CD4-positive, alpha-beta T cell (primary cell): Measurements from ENCODE around the gene SENP6. TPM values are rescaled to one million over a fixed set of nuclear protein-coding genes. Genes with fewer than 3 reads are reported as not detected.

Experiments used
- ATAC-seq: fragments of 200-7000 bp; cut with Tn5 transposase; one replicate; pipeline ENCODE4 v1.10.0; 2022; ENCODE audit warnings: mild to moderate bottlenecking; ENCODE audit not compliant: poor library complexity
- CTCF ChIA-PET: fragments of 350-600 bp; sonication (Branson Sonifier 250); formaldehyde crosslinking; loops from one replicate; lab custom pipeline; 2021; ENCODE audit warnings: antibody characterized with exemption, inconsistent platforms; lab: Charles Lee
- POLR2A ChIA-PET: fragments of 350-600 bp; sonication (Branson Sonifier 250); formaldehyde crosslinking; loops from one replicate; lab custom pipeline; 2021; ENCODE audit warnings: antibody characterized with exemption, inconsistent platforms; lab: Charles Lee
- DNase-seq, 14 experiments: peaks; one replicate each; pipeline ENCODE4 v3.0.0-alpha.2; 2013 to 2020; ENCODE audit warnings: mixed read lengths in 2 of 14
- H3K27ac ChIP-seq, 2 donors: one replicate each; pipeline versions ENCODE4 v1.5.1 to v1.7.0; 2013; ENCODE audit warnings: low read length in 2 of 2, low read depth in 1 of 2, mild to moderate bottlenecking in 1 of 2
- H3K27me3 ChIP-seq, 2 experiments: 1 replicate in 1 of 2; 2 replicates in 1 of 2; pipeline versions ENCODE4 v1.6.1 to v1.7.0; 2013; ENCODE audit warnings: low read length in 2 of 2, control low read depth in 1 of 2, mild to moderate bottlenecking in 1 of 2, moderate library complexity in 1 of 2; ENCODE audit not compliant: insufficient read depth in 2 of 2, control insufficient read depth in 1 of 2
- H3K36me3 ChIP-seq: one replicate; pipeline ENCODE4 v1.6.1; 2013; ENCODE audit warnings: low read length, control low read depth; ENCODE audit not compliant: insufficient read depth
- H3K4me1 ChIP-seq: one replicate; pipeline ENCODE4 v1.6.1; 2013; ENCODE audit warnings: low read length, control low read depth; ENCODE audit not compliant: insufficient read depth
- H3K4me3 ChIP-seq: one replicate; pipeline ENCODE4 v1.5.1; 2013; ENCODE audit warnings: mild to moderate bottlenecking, low read length, moderate library complexity
- H3K9me3 ChIP-seq, 2 experiments: 1 replicate in 1 of 2; 2 replicates in 1 of 2; pipeline versions ENCODE4 v1.6.1 to v1.7.0; 2013; ENCODE audit warnings: low read length in 2 of 2, mild to moderate bottlenecking in 2 of 2, control low read depth in 1 of 2, moderate library complexity in 1 of 2; ENCODE audit not compliant: control insufficient read depth in 1 of 2, insufficient read depth in 1 of 2
- H3K27ac Mint-ChIP-seq: one replicate; pipeline ENCODE4 v1.8.0; 2020; ENCODE audit warnings: mixed read lengths
- H3K27me3 Mint-ChIP-seq: one replicate; pipeline ENCODE4 v1.8.0; 2021; ENCODE audit warnings: mixed read lengths
- H3K36me3 Mint-ChIP-seq: one replicate; pipeline ENCODE4 v1.8.0; 2021; ENCODE audit warnings: low read depth, mixed read lengths
- H3K4me1 Mint-ChIP-seq: one replicate; pipeline ENCODE4 v1.8.0; 2021; ENCODE audit warnings: low read depth, mixed read lengths
- H3K4me3 Mint-ChIP-seq: one replicate; pipeline ENCODE4 v1.8.0; 2020; ENCODE audit warnings: mild to moderate bottlenecking, mixed read lengths
- H3K9me3 Mint-ChIP-seq: one replicate; pipeline ENCODE4 v1.8.0; 2020; ENCODE audit warnings: mixed read lengths
- CTCF ChIP-seq: fragments of 200-600 bp; IDR thresholded peaks from one replicate; pipeline ENCODE4 v1.8.0; 2022; ENCODE audit warnings: antibody characterized with exemption, mild to moderate bottlenecking
- intact Hi-C, 2 experiments: fragments of 100-400 bp; cut with DNase I in 1 of 2; cut with micrococcal nuclease in 1 of 2; formaldehyde crosslinking; loops; one replicate each; pipeline versions ENCODE4 v1.15.1 to v1.9.0; 2023 to 2025; cut with DNase I, micrococcal nuclease
- total RNA-seq, 174 experiments: library from RNA in 2 of 174; stranded (reverse) in 2 of 174; gene quantifications; one replicate each; pipeline ENCODE4 v1.2.3 and lab custom pipeline; 2021 to 2026

Gene SENP6
- total RNA-seq, 2 experiments from 2014 or later: 82.0 to 94.8 TPM

DNA sequence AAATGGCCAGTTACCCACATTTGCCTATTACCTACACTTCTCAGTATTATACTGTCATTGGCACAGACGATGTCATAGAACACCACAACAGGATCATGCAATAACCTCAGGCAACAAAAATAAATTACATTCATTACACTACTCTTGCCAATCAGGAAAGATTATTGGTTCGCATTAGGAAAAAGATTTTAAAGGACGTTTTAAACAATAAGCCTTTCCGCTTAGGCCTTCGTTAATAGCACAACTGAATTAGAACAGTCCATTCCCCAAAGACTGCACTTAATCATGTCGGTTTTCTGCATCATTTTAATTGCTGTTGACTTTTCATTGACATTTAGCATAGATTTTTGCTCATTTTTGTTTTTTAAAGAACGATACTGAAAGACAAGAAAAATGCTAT is 912 bp upstream of the SENP6 start:
- Mint-ChIP-seq H3K4me3 (peak overlapping the region; percentile 78), H3K36me3 (peaks cover 17% of the 10 kb centered on the region), H3K27me3 (no peaks in the 10 kb centered on the region), H3K9me3 (no peaks in the 10 kb centered on the region), H3K27ac (peak overlapping the region; percentile 99), H3K4me1 (peaks cover 65% of the 10 kb centered on the region)
- DNase-seq (no peak), ATAC-seq (no peak)
- H3K9me3 ChIP-seq: no peaks in the 10 kb centered on the region
- peak overlapping the region; percentile 73 for H3K4me3 ChIP-seq
- H3K27ac ChIP-seq: peak overlapping the region; percentile 92 to 96
- intact Hi-C loops: loop anchor here in 1 of 2 experiments (5.0 kb wide), 3 partner anchors 318 to 1948 kb away; partner anchors contain the start of genes COX7A2, SLC17A5 and TMEM30A
- CTCF ChIA-PET: no interaction called here
- POLR2A ChIA-PET: interaction anchor here (0.8 to 4.4 kb wide), 4 partner anchors 11 to 357 kb away, joined by 3 to 32 read pairs (median 21); partner anchors contain the start of genes COX7A2 and TMEM30A
- H3K36me3 ChIP-seq: peaks cover 4% of the 10 kb centered on the region
- H3K27me3 ChIP-seq: no peaks in the 10 kb centered on the region
- peaks cover 36% of the 10 kb centered on the region for H3K4me1 ChIP-seq
- no peak for TF ChIP-seq CTCF

DNA sequence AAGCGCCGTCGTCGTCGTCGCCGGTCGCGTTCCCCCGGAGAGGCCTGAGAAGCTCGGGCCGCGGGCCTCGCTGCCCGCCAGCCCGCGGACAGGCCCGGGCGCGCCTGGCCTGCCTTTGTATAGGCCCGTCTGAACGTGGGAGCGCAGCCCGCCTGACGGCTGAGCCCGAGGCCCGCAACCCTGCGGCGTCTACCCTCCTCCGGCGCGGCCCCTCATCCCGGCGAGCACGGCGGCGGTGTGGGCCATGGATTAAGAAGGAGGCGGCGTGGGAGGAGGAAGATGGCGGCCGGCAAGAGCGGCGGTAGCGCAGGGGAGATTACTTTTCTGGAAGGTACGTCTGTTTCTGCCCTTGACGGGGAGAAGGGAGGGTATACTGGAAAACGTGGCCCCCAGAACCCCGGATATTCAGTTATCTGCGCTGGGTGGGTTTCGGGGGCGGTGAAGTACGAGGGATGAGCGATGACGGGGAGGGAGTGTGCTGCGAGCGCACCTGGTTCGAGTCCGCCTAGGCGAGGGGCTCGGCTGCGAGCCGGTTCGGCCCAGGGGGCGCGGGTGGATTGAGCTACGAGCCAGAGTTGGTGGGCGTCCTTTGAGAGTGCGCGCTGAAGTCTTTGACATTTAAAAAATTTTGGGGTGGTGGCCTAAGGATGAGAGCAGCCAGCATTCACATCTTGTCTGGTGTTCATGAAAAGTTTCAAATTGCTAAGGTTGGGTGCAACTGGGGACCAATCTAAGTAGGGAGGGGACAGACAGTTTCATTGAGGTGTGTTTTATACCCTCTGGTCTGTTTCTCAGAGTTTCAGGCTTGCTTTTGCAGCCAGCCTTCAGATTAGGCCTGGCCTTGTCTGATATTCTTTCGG is 796 bp downstream of the SENP6 start:
- Mint-ChIP-seq H3K4me1 (peaks cover 77% of the 10 kb centered on the region), H3K4me3 (peak overlapping the region; percentile 96), H3K36me3 (peaks cover 17% of the 10 kb centered on the region), H3K27me3 (no peaks in the 10 kb centered on the region), H3K27ac (peak overlapping the region; percentile 99), H3K9me3 (no peaks in the 10 kb centered on the region)
- TF ChIP-seq CTCF: no peak
- Histone ChIP-seq H3K4me3 (peak overlapping the region; percentile 73), H3K27me3 (no peaks in the 10 kb centered on the region), H3K36me3 (peaks cover 4% of the 10 kb centered on the region), H3K4me1 (peaks cover 42% of the 10 kb centered on the region), H3K27ac (peak overlapping the region; percentile 92 to 96), H3K9me3 (no peaks in the 10 kb centered on the region)
- intact Hi-C loops: loop anchor here in 1 of 2 experiments (5.0 kb wide), 3 partner anchors 320 to 1950 kb away; partner anchors contain the start of genes COX7A2, SLC17A5 and TMEM30A
- ChIA-PET POLR2A (interaction anchor here (0.8 to 4.4 kb wide), 14 partner anchors 10 to 1949 kb away, joined by 3 to 32 read pairs (median 6); partner anchors contain the start of genes COX7A2, SLC17A5 and TMEM30A), CTCF (interaction anchor here (1.4 to 1.8 kb wide), 2 partner anchors 11 to 58 kb away, joined by 3 to 4 read pairs; no protein-coding TSS in a partner anchor)
- DNase-seq (peak; percentile 33 to 80 (median 50)), ATAC-seq (peak; percentile 56)

DNA sequence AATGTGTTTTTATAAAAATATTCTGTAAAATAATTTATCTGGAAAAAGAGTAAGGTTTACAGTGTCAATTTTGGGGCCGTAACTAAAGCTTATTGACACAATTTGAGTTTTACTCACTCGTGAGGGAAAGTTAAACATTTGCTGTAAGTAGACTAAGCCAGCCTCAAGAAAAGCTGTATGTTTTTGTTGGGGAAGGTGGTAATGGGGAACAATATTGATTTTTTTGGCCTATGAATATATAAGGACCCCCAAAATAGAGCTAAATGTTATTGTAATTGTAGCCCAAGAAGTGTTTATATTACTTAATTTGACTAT is 1.4 kb downstream of the SENP6 start:
- Mint-ChIP-seq H3K27ac (peak overlapping the region; percentile 99), H3K36me3 (peaks cover 17% of the 10 kb centered on the region), H3K4me1 (peaks cover 77% of the 10 kb centered on the region), H3K27me3 (no peaks in the 10 kb centered on the region), H3K4me3 (peak overlapping the region; percentile 96), H3K9me3 (no peaks in the 10 kb centered on the region)
- ChIA-PET POLR2A (interaction anchor here (0.8 to 4.4 kb wide), 9 partner anchors 9 to 1949 kb away, joined by 3 to 32 read pairs (median 4); partner anchors contain the start of genes COX7A2 and SLC17A5), CTCF (interaction anchor here (1.4 to 1.8 kb wide), 2 partner anchors 10 to 57 kb away, joined by 3 to 4 read pairs; no protein-coding TSS in a partner anchor)
- no peak for TF ChIP-seq CTCF
- Histone ChIP-seq H3K27ac (peak overlapping the region in 1 of 2 donors; percentile 96), H3K27me3 (no peaks in the 10 kb centered on the region), H3K4me3 (peak overlapping the region; percentile 73), H3K36me3 (peaks cover 4% of the 10 kb centered on the region), H3K4me1 (peaks cover 44% of the 10 kb centered on the region), H3K9me3 (no peaks in the 10 kb centered on the region)
- ATAC-seq: no peak
- intact Hi-C loops: loop anchor here in 1 of 2 experiments (5.0 kb wide), 3 partner anchors 321 to 1951 kb away; partner anchors contain the start of genes COX7A2, SLC17A5 and TMEM30A
- DNase-seq: no peak
